ENCODE measurements around the gene RANBP1.
A peak's percentile ranks its signal among the peaks of the same experiment; 100 is the strongest.

The RANBP1 gene

GRCh38 chr22:20154602-20155187, 38.8 kb downstream of the RANBP1 start:
- H3K4me2 ChIP-seq (ENCODE audit: low read length): no peak overlapping the region
- no peaks in the 10 kb centered on the region for H3K79me2 ChIP-seq
- H3K9me3 ChIP-seq (ENCODE audit: control insufficient read depth, low read length): no peaks in the 10 kb centered on the region
- H3K27me3 ChIP-seq (ENCODE audit: control insufficient read depth, insufficient read depth, low read length): no peaks in the 10 kb centered on the region
- H3K4me3 ChIP-seq (ENCODE audit: low read depth, low read length): no peak overlapping the region
- TF ChIP-seq CTCF (IDR thresholded peaks at IDR 0.05): no peak
- H3K4me1 ChIP-seq: no peaks in the 10 kb centered on the region
- no peak overlapping the region for H3K27ac ChIP-seq
- no peak overlapping the region for H3K9ac ChIP-seq
- H2AFZ ChIP-seq: no peak overlapping the region
- H3K36me3 ChIP-seq (ENCODE audit: control insufficient read depth, insufficient read depth, low read length): no peaks in the 10 kb centered on the region

- Histone ChIP-seq H3K4me1 (no peaks in the 10 kb centered on the region), H3K9me3 (ENCODE audit: control insufficient read depth, low read length) (no peaks in the 10 kb centered on the region), H3K4me2 (ENCODE audit: low read length) (no peak overlapping the region), H3K79me2 (no peaks in the 10 kb centered on the region), H3K36me3 (ENCODE audit: control insufficient read depth, insufficient read depth, low read length) (no peaks in the 10 kb centered on the region), H3K27me3 (ENCODE audit: control insufficient read depth, insufficient read depth, low read length) (no peaks in the 10 kb centered on the region), H3K9ac (no peak overlapping the region), H2AFZ (no peak overlapping the region), H3K4me3 (ENCODE audit: low read depth, low read length) (no peak overlapping the region), H3K27ac (no peak overlapping the region)
- no peak for TF ChIP-seq CTCF (IDR thresholded peaks at IDR 0.05)
Measured at GRCh38 chr22:20155330-20156041, 39.6 kb downstream of the RANBP1 start.

- Histone ChIP-seq H3K4me1 (no peaks in the 10 kb centered on the region), H3K9me3 (ENCODE audit: control insufficient read depth, low read length) (no peaks in the 10 kb centered on the region), H3K79me2 (no peaks in the 10 kb centered on the region), H3K36me3 (ENCODE audit: control insufficient read depth, insufficient read depth, low read length) (no peaks in the 10 kb centered on the region), H3K9ac (no peak overlapping the region), H3K4me3 (ENCODE audit: low read depth, low read length) (no peak overlapping the region), H3K27me3 (ENCODE audit: control insufficient read depth, insufficient read depth, low read length) (no peaks in the 10 kb centered on the region), H3K27ac (no peak overlapping the region), H2AFZ (no peak overlapping the region), H3K4me2 (ENCODE audit: low read length) (no peak overlapping the region)
- TF ChIP-seq CTCF (IDR thresholded peaks at IDR 0.05): no peak
Measured at GRCh38 chr22:20156042-20156389, 40.1 kb downstream of the RANBP1 start.

GRCh38 chr22:20156611-20157429, 40.9 kb downstream of the RANBP1 start:
- Histone ChIP-seq H3K4me1 (no peaks in the 10 kb centered on the region), H2AFZ (no peak overlapping the region), H3K27ac (no peak overlapping the region), H3K4me2 (ENCODE audit: low read length) (no peak overlapping the region), H3K9ac (no peak overlapping the region), H3K36me3 (ENCODE audit: control insufficient read depth, insufficient read depth, low read length) (no peaks in the 10 kb centered on the region), H3K79me2 (no peaks in the 10 kb centered on the region), H3K27me3 (ENCODE audit: control insufficient read depth, insufficient read depth, low read length) (no peaks in the 10 kb centered on the region), H3K4me3 (ENCODE audit: low read depth, low read length) (no peak overlapping the region), H3K9me3 (ENCODE audit: control insufficient read depth, low read length) (no peaks in the 10 kb centered on the region)
- peak; percentile 95 for TF ChIP-seq CTCF (IDR thresholded peaks at IDR 0.05)

Measured in parathyroid adenoma (tissue), 2 donors.